ENCODE measurements around the gene KIN. TPM values are rescaled to one million over a fixed set of nuclear protein-coding genes. Genes with fewer than 3 reads are reported as not detected.

The KIN gene
- total and polyA plus RNA-seq, 2 of the 4 experiments (the other 2 are of a cell fraction) = 3.0 to 6.4 TPM

- CTCF ChIA-PET = no interaction called here
- Histone ChIP-seq H2AK5ac (ENCODE audit: low read depth, low read length) (no peak overlapping the region), H3K9ac (ENCODE audit: low read depth, low read length) (no peak overlapping the region), H4K20me1 (ENCODE audit: insufficient read depth, low read length) (no peaks in the 10 kb centered on the region), H3K4me2 (ENCODE audit: low read depth, low read length) (no peak overlapping the region), H3K4me3 (ENCODE audit: insufficient read depth, low read depth, low read length) (no peak overlapping the region), H3K9me3 (ENCODE audit: control insufficient read depth, insufficient read depth, low read length) (no peaks in the 10 kb centered on the region), H3K23ac (ENCODE audit: low read depth, low read length) (no peak overlapping the region), H3K18ac (ENCODE audit: low read depth, low read length) (no peak overlapping the region), H3K4me1 (ENCODE audit: control insufficient read depth, insufficient read depth, low read length) (no peaks in the 10 kb centered on the region), H3K27me3 (ENCODE audit: control insufficient read depth, insufficient read depth, low read length) (no peaks in the 10 kb centered on the region; the same call in 1 of the 2 replicates), H3K36me3 (ENCODE audit: control insufficient read depth, insufficient read depth, low read length) (no peaks in the 10 kb centered on the region), H2BK5ac (ENCODE audit: low read depth, low read length, poor library complexity, severe bottlenecking) (no peak overlapping the region), H4K8ac (ENCODE audit: low read depth in 2 of 2, low read length in 2 of 2) (no peak overlapping the region), H3K4ac (ENCODE audit: low read depth, low read length) (no peak overlapping the region), H4K91ac (ENCODE audit: insufficient read depth, low read depth, low read length) (no peak overlapping the region), H3K79me1 (ENCODE audit: low read depth in 1 of 2, low read length in 2 of 2) (no peaks in the 10 kb centered on the region), H3K27ac (ENCODE audit: insufficient read depth, low read length) (no peak overlapping the region), H2BK20ac (ENCODE audit: low read depth, low read length) (no peak overlapping the region), H2AFZ (replicated peaks; ENCODE audit: low read length, poor library complexity) (no peak overlapping the region), H2BK15ac (ENCODE audit: low read depth, low read length) (no peak overlapping the region), H3K56ac (ENCODE audit: extremely low read depth, insufficient read depth, low read length) (no peak overlapping the region), H3K9me1 (ENCODE audit: insufficient read depth, low read length) (no peaks in the 10 kb centered on the region), H2AK9ac (replicated peaks; ENCODE audit: low read depth, low read length, poor library complexity) (no peak overlapping the region), H2BK120ac (ENCODE audit: low read depth, low read length) (no peak overlapping the region), H4K5ac (ENCODE audit: low read depth, low read length) (no peak overlapping the region), H3K14ac (replicated peaks; ENCODE audit: low read depth, low read length) (no peak overlapping the region)
- ATAC-seq (ENCODE audit: low read depth) = no peak
- no peak for TF ChIP-seq NFE2L2 (IDR thresholded peaks at IDR 0.05; ENCODE audit: low read depth, low read length)
- TF ChIP-seq, protein P1, sequence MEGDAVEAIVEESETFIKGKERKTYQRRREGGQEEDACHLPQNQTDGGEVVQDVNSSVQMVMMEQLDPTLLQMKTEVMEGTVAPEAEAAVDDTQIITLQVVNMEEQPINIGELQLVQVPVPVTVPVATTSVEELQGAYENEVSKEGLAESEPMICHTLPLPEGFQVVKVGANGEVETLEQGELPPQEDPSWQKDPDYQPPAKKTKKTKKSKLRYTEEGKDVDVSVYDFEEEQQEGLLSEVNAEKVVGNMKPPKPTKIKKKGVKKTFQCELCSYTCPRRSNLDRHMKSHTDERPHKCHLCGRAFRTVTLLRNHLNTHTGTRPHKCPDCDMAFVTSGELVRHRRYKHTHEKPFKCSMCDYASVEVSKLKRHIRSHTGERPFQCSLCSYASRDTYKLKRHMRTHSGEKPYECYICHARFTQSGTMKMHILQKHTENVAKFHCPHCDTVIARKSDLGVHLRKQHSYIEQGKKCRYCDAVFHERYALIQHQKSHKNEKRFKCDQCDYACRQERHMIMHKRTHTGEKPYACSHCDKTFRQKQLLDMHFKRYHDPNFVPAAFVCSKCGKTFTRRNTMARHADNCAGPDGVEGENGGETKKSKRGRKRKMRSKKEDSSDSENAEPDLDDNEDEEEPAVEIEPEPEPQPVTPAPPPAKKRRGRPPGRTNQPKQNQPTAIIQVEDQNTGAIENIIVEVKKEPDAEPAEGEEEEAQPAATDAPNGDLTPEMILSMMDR (conservative IDR thresholded peaks at IDR 0.05; ENCODE audit: low read depth, low read length) = no peak
- BruUV-seq (replicated peaks) = no TSS peak
- WGBS, 2 experiments (ENCODE audit: extremely low coverage in 2 of 2, insufficient read length in 1 of 2) = no CpG with 5 or more reads among the region's 4 CpGs
- no peak for DNase-seq
- in situ Hi-C loops (cut with MboI; ENCODE audit: low sequenced_read_pairs) = no loop called here
- POLR2A ChIA-PET (ENCODE audit: unreplicated experiment) = no interaction called here
- intact Hi-C loops (cut with micrococcal nuclease) = no loop called here
- dilution Hi-C loops (cut with HindIII; ENCODE audit: low sequenced_read_pairs, unreplicated experiment) = no loop called here
Observed at GRCh38 chr10:7702288-7702812, 85.4 kb downstream of the KIN start.

Measured in IMR-90 (cell line).